ENCODE data around the gene FHIT.

The FHIT gene

GRCh38 chr3:60935709-60936108, 315.5 kb downstream of the FHIT start:
- H3K27ac ChIP-seq, result no peak overlapping the region
- no peak for TF ChIP-seq CTCF (conservative IDR thresholded peaks at IDR 0.05; ENCODE audit: low read depth)
- ChIA-PET POLR2A (ENCODE audit: low non-redundant PET) (no interaction called here), CTCF (no interaction called here)
- DNase-seq (ENCODE audit: low spot score), result peak; percentile 60

- no peak overlapping the region for H3K27ac ChIP-seq
- CTCF ChIA-PET, result interaction anchor here (0.5 kb wide), 1 partner anchor 23 kb away, joined by 3 read pairs; no protein-coding TSS in a partner anchor
- TF ChIP-seq CTCF (conservative IDR thresholded peaks at IDR 0.05; ENCODE audit: low read depth), result no peak
- no peak for DNase-seq (ENCODE audit: low spot score)
- POLR2A ChIA-PET (ENCODE audit: low non-redundant PET), result no interaction called here
Observed at GRCh38 chr3:60933824-60934223, 317.4 kb downstream of the FHIT start.

GRCh38 chr3:60932643-60933042, 318.6 kb downstream of the FHIT start:
- H3K27ac ChIP-seq, result no peak overlapping the region
- DNase-seq (ENCODE audit: low spot score), result no peak
- TF ChIP-seq CTCF (conservative IDR thresholded peaks at IDR 0.05; ENCODE audit: low read depth), result no peak
- CTCF ChIA-PET, result no interaction called here
- POLR2A ChIA-PET (ENCODE audit: low non-redundant PET), result no interaction called here

- no peak for DNase-seq (ENCODE audit: low spot score)
- no peak for TF ChIP-seq CTCF (conservative IDR thresholded peaks at IDR 0.05; ENCODE audit: low read depth)
- no peak overlapping the region for H3K27ac ChIP-seq
- ChIA-PET POLR2A (ENCODE audit: low non-redundant PET) (no interaction called here), CTCF (no interaction called here)
Observed at GRCh38 chr3:60932170-60932569, 319.1 kb downstream of the FHIT start.

GRCh38 chr3:60931452-60931851, 319.8 kb downstream of the FHIT start:
- TF ChIP-seq CTCF (conservative IDR thresholded peaks at IDR 0.05; ENCODE audit: low read depth), result no peak
- ChIA-PET POLR2A (ENCODE audit: low non-redundant PET) (no interaction called here), CTCF (no interaction called here)
- no peak overlapping the region for H3K27ac ChIP-seq
- DNase-seq (ENCODE audit: low spot score), result no peak

GRCh38 chr3:60920519-60920918, 330.7 kb downstream of the FHIT start:
- H3K27ac ChIP-seq, result no peak overlapping the region
- DNase-seq (ENCODE audit: low spot score), result no peak
- ChIA-PET POLR2A (ENCODE audit: low non-redundant PET) (no interaction called here), CTCF (no interaction called here)
- TF ChIP-seq CTCF (conservative IDR thresholded peaks at IDR 0.05; ENCODE audit: low read depth), result no peak

GRCh38 chr3:60919296-60919695, 332.0 kb downstream of the FHIT start:
- ChIA-PET POLR2A (ENCODE audit: low non-redundant PET) (no interaction called here), CTCF (no interaction called here)

More at GRCh38 chr3:60919296-60919695, 332.0 kb downstream of the FHIT start:
- H3K27ac ChIP-seq, result no peak overlapping the region
- DNase-seq (ENCODE audit: low spot score), result no peak
- no peak for TF ChIP-seq CTCF (conservative IDR thresholded peaks at IDR 0.05; ENCODE audit: low read depth)
